PC-9 (cell line): ENCODE measurements around the gene SHBG. TPM values are rescaled to one million over a fixed set of nuclear protein-coding genes. Genes with fewer than 3 reads are reported as not detected.
"Not testable (repeated sequence)": the region's sequence is repeated elsewhere in the genome, so short reads cannot be mapped to it uniquely, and the experiment has no call there.

ENCODE experiments used
- BruUV-seq: library from RNA; stranded (reverse); fragments of 400-500 nt; replicated peaks from 2 replicates; lab custom pipeline; 2021; lab: Mats Ljungman, UMichigan
- CTCF ChIA-PET: fragments of 300-600 bp; sonication (Branson Sonifier 250); formaldehyde crosslinking; loops from one replicate; lab custom pipeline; 2022; ENCODE audit warnings: antibody characterized with exemption; lab: Charles Lee
- POLR2A ChIA-PET: fragments of 300-600 bp; sonication (Branson Sonifier 250); formaldehyde crosslinking; loops from one replicate; lab custom pipeline; 2022; ENCODE audit warnings: antibody characterized with exemption; ENCODE audit not compliant: unreplicated experiment; lab: Charles Lee
- DNase-seq, 2 experiments: peaks; one replicate each; pipeline versions ENCODE4 v3.0.0 to v3.0.0-alpha.2; 2015 to 2022; ENCODE audit warnings: mixed read lengths in 1 of 2
- H2AFZ ChIP-seq: fragments of 200-600 bp; sonication (generic); 2 replicates; pipeline ENCODE4 v1.8.1; 2017; ENCODE audit warnings: antibody characterized with exemption
- H3F3A ChIP-seq: fragments of 200-600 bp; sonication (generic); 2 replicates; pipeline ENCODE4 v1.8.1; 2017; ENCODE audit warnings: antibody characterized with exemption, mild to moderate bottlenecking, low read depth; ENCODE audit not compliant: insufficient read depth
- H3K27ac ChIP-seq: fragments of 200-600 bp; sonication (generic); 2 replicates; pipeline ENCODE4 v1.6.1; 2016; ENCODE audit warnings: mixed run types
- H3K27me3 ChIP-seq: fragments of 200-600 bp; sonication (generic); 2 replicates; pipeline ENCODE4 v1.6.1; 2016; ENCODE audit warnings: low read depth, mixed run types; ENCODE audit not compliant: insufficient read depth
- H3K36me3 ChIP-seq: fragments of 200-600 bp; sonication (generic); 2 replicates; pipeline ENCODE4 v1.6.1; 2016; ENCODE audit warnings: low read depth, mixed run types
- H3K4me1 ChIP-seq: fragments of 200-600 bp; sonication (generic); replicated peaks from 2 replicates; pipeline ENCODE4 v1.6.1; 2016; ENCODE audit warnings: mixed run types; ENCODE audit not compliant: insufficient read depth
- H3K4me2 ChIP-seq: fragments of 200-600 bp; sonication (generic); 2 replicates; pipeline ENCODE4 v1.6.1; 2017; ENCODE audit warnings: mixed run types
- H3K4me3 ChIP-seq: fragments of 200-600 bp; sonication (generic); 2 replicates; pipeline ENCODE4 v1.6.1; 2016; ENCODE audit warnings: mixed run types
- H3K79me2 ChIP-seq: fragments of 200-600 bp; sonication (generic); 2 replicates; pipeline ENCODE4 v1.6.1; 2017; ENCODE audit warnings: low read depth, mixed run types
- H3K9me2 ChIP-seq: fragments of 200-600 bp; sonication (generic); 2 replicates; pipeline ENCODE4 v1.8.1; 2017; ENCODE audit warnings: mild to moderate bottlenecking; ENCODE audit not compliant: insufficient read depth
- H3K9me3 ChIP-seq: fragments of 200-600 bp; sonication (generic); 2 replicates; pipeline ENCODE4 v1.8.1; 2016; ENCODE audit warnings: low read depth; ENCODE audit not compliant: insufficient read depth
- H4K20me1 ChIP-seq: fragments of 200-600 bp; sonication (generic); 2 replicates; pipeline ENCODE4 v1.8.1; 2017; ENCODE audit not compliant: insufficient read depth
- EZH2 ChIP-seq: fragments of 200-600 bp; sonication (generic); IDR thresholded peaks from 2 replicates; pipeline ENCODE4 v1.8.0; 2017; ENCODE audit warnings: antibody characterized with exemption, low read depth
- intact Hi-C: fragments of 100-400 bp; cut with micrococcal nuclease; formaldehyde crosslinking; loops from one replicate; pipeline ENCODE4 v1.10.0; 2022; ENCODE audit not compliant: unreplicated experiment
- total RNA-seq: library from RNA; stranded (reverse); gene quantifications from 2 replicates; pipeline ENCODE4 v1.2.3, GENCODE V29; 2021
- TF ChIP-seq, protein P1 (sequence below): fragments of 200-600 bp; sonication (generic); conservative IDR thresholded peaks from 2 replicates; pipeline ENCODE4 v1.6.1; 2017; ENCODE audit warnings: mixed run types, antibody characterized with exemption, mild to moderate bottlenecking, moderate library complexity

Gene SHBG
- total RNA-seq, 1 experiment from 2014 or later: 0.52 TPM

DNA sequence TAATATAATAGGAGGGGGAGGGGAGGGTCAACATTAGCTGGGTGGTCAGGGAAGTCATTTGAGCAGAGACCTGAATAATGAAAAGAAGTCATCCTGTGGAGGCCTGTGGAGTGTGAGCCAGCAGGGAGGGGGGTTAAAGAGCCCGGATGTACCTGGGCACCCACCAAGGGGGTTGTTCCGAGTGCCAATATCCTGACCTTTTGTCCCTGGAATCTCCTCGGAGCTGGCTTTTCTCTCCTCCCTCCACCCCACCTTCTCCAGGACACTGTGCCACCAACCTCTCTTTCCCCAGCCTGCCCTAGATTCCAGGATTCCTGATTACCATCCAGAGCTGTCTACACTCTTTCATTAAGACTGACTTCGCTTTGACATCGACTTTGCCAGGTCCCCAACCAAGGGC is 6.2 kb downstream of the SHBG start:
- Histone ChIP-seq H3K9me3 (no peaks in the 10 kb centered on the region), H3K4me1 (no peaks in the 10 kb centered on the region), H3K9me2 (no peaks in the 10 kb centered on the region), H3K79me2 (no peaks in the 10 kb centered on the region), H4K20me1 (no peaks in the 10 kb centered on the region), H3K4me3 (no peak overlapping the region), H2AFZ (no peak overlapping the region), H3F3A (no peaks in the 10 kb centered on the region), H3K27ac (no peak overlapping the region), H3K36me3 (no peaks in the 10 kb centered on the region), H3K27me3 (no peaks in the 10 kb centered on the region), H3K4me2 (no peak overlapping the region)
- BruUV-seq: no TSS peak
- ChIA-PET CTCF (no interaction called here), POLR2A (no interaction called here)
- DNase-seq: no peak
- intact Hi-C loops: no loop called here
- TF ChIP-seq EZH2: no peak
- TF ChIP-seq, protein P1, sequence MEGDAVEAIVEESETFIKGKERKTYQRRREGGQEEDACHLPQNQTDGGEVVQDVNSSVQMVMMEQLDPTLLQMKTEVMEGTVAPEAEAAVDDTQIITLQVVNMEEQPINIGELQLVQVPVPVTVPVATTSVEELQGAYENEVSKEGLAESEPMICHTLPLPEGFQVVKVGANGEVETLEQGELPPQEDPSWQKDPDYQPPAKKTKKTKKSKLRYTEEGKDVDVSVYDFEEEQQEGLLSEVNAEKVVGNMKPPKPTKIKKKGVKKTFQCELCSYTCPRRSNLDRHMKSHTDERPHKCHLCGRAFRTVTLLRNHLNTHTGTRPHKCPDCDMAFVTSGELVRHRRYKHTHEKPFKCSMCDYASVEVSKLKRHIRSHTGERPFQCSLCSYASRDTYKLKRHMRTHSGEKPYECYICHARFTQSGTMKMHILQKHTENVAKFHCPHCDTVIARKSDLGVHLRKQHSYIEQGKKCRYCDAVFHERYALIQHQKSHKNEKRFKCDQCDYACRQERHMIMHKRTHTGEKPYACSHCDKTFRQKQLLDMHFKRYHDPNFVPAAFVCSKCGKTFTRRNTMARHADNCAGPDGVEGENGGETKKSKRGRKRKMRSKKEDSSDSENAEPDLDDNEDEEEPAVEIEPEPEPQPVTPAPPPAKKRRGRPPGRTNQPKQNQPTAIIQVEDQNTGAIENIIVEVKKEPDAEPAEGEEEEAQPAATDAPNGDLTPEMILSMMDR: no peak

DNA sequence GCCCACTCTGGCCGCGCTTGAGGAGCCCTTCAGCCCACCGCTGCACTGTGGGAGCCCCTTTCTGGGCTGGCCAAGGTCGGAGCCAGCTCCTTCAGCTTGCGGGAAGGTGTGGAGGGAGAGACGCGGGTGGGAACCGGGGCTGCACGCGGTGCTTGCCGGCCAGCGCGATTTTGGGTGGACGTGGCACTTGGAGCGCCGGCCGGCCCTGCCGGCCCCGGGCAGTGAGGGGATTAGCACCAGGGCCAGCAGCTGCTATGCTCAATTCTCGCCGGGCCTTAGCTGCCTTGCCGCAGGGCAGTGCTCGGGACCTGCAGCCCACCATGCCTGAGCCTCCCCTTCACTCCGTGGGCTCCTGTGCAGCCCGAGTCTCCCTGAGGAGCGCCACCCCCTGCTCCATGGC is 10.8 kb downstream of the SHBG start:
- no peak overlapping the region for H2AFZ ChIP-seq
- no peaks in the 10 kb centered on the region for H3K79me2 ChIP-seq
- intact Hi-C loops: no loop called here
- H3K4me2 ChIP-seq: no peak overlapping the region
- TF ChIP-seq EZH2: no peak
- TF ChIP-seq, protein P1: no peak
- no peaks in the 10 kb centered on the region for H4K20me1 ChIP-seq
- H3F3A ChIP-seq: no peaks in the 10 kb centered on the region
- no peaks in the 10 kb centered on the region for H3K27me3 ChIP-seq
- H3K27ac ChIP-seq: no peak overlapping the region
- BruUV-seq: no TSS peak
- H3K4me3 ChIP-seq: no peak overlapping the region
- no peaks in the 10 kb centered on the region for H3K9me2 ChIP-seq
- no peaks in the 10 kb centered on the region for H3K36me3 ChIP-seq
- POLR2A ChIA-PET: no interaction called here
- DNase-seq: no peak
- CTCF ChIA-PET: no interaction called here
- H3K9me3 ChIP-seq: no peaks in the 10 kb centered on the region
- no peaks in the 10 kb centered on the region for H3K4me1 ChIP-seq

DNA sequence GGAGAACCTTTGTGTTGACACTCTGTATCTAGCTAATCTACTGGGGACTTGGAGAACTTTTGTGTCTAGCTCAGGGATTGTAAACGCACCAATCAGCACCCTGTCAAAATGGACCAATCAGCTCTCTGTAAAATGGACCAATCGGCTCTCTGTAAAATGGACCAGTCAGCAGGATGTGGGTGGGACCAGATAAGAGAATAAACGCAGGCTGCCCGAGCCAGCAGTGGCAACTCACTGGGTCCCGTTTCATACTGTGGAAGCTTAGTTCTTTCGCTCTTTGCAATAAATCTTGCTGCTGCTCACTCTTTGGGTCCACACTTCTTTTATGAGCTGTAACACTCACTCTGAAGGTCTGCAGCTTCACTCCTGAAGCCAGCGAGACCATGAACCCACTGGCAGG is 11.7 kb downstream of the SHBG start:
- H3K4me3 ChIP-seq, intact Hi-C loops, H4K20me1 ChIP-seq, H3K9me3 ChIP-seq, H3K27me3 ChIP-seq, H2AFZ ChIP-seq, H3K4me2 ChIP-seq, H3F3A ChIP-seq, H3K9me2 ChIP-seq, H3K79me2 ChIP-seq, H3K36me3 ChIP-seq, H3K27ac ChIP-seq, H3K4me1 ChIP-seq, DNase-seq, POLR2A ChIA-PET, BruUV-seq: not testable (repeated sequence)
- CTCF ChIA-PET: interaction anchor here (0.9 kb wide), 1 partner anchor 15 kb away, joined by 4 read pairs; no protein-coding TSS in a partner anchor

DNA sequence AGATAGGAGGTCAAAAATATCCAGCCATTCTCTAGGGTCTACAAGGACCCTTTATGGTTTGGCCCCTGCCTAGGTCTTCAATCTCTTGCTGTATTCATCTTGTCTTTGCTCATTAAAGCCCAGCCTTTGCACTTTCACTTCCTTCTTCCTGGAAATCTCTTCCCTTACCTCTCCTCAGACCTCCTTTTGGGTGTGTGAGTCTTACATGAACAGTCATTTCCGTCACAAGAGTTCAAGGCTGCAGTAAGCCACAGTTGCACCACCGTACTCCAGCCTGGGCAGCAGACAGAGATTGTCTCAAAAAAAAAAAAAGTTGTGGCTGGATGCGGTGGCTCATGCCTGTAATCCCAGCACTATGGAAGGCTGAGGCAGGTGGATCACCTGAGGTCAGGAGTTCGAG is 14.8 kb downstream of the SHBG start:
- H2AFZ ChIP-seq: no peak overlapping the region
- no peaks in the 10 kb centered on the region for H3K36me3 ChIP-seq
- POLR2A ChIA-PET: no interaction called here
- intact Hi-C loops: no loop called here
- no peaks in the 10 kb centered on the region for H3K9me2 ChIP-seq
- no peak for TF ChIP-seq EZH2
- TF ChIP-seq, protein P1: no peak
- no peaks in the 10 kb centered on the region for H3K9me3 ChIP-seq
- DNase-seq: no peak
- H3K4me1 ChIP-seq: no peaks in the 10 kb centered on the region
- no TSS peak for BruUV-seq
- no peaks in the 10 kb centered on the region for H3F3A ChIP-seq
- H3K27me3 ChIP-seq: no peaks in the 10 kb centered on the region
- no peaks in the 10 kb centered on the region for H3K79me2 ChIP-seq
- H4K20me1 ChIP-seq: no peaks in the 10 kb centered on the region
- H3K4me3 ChIP-seq: no peak overlapping the region
- H3K27ac ChIP-seq: no peak overlapping the region
- no peak overlapping the region for H3K4me2 ChIP-seq
- CTCF ChIA-PET: no interaction called here
